Hepatocyte (in vitro differentiated cells): Measurements from ENCODE around the gene SH3BP2.

Source experiments
- EZH2 ChIP-seq: fragments of 200-600 bp; sonication (generic); IDR thresholded peaks from 2 replicates; pipeline ENCODE4 v1.6.1; 2016; ENCODE audit warnings: antibody characterized with exemption, mild to moderate bottlenecking, borderline replicate concordance
- EZH2phosphoT487 ChIP-seq: fragments of 200-600 bp; sonication (generic); IDR thresholded peaks from one replicate; pipeline ENCODE4 v1.6.1; 2018; ENCODE audit warnings: antibody characterized with exemption, mild to moderate bottlenecking, low read depth, moderate library complexity; ENCODE audit not compliant: unreplicated experiment, severe bottlenecking

GRCh38 chr4:2848449-2848848 is 55.6 kb downstream of the SH3BP2 start:
- TF ChIP-seq EZH2 (no peak), EZH2phosphoT487 (no peak)
